ENCODE results near the gene CMC2. TPM values are rescaled to one million over a fixed set of nuclear protein-coding genes. Genes with fewer than 3 reads are reported as not detected.

Gene CMC2
- total RNA-seq, 4 donors from 2014 or later = 29.7 to 78.1 (median 41.9) TPM

DNA sequence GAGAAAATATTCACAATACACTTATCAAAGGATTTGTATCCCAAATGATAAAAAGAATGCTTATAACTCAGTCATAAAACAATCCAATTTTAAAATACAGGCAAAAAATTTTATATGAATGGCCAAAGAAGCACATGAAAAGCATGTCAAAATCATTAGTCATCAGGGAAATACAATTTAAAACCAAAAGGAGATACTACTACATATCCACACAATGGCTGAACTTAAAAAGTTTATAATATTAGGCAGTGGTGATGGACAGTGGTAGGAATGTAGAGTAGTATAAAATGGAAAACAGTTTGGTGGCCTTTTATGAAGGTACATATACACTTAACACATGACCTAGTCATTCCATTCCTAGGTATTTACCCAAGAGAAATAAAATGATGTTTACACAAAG is 12.2 kb downstream of the CMC2 start:
- peaks cover 0 to 9% (median 3%) of the 10 kb centered on the region in 4 donors for H3K4me1 ChIP-seq
- TF ChIP-seq EP300 (IDR thresholded peaks at IDR 0.05) = no peak
- TF ChIP-seq POLR2AphosphoS5 (IDR thresholded peaks at IDR 0.05) = no peak
- TF ChIP-seq, protein P1, sequence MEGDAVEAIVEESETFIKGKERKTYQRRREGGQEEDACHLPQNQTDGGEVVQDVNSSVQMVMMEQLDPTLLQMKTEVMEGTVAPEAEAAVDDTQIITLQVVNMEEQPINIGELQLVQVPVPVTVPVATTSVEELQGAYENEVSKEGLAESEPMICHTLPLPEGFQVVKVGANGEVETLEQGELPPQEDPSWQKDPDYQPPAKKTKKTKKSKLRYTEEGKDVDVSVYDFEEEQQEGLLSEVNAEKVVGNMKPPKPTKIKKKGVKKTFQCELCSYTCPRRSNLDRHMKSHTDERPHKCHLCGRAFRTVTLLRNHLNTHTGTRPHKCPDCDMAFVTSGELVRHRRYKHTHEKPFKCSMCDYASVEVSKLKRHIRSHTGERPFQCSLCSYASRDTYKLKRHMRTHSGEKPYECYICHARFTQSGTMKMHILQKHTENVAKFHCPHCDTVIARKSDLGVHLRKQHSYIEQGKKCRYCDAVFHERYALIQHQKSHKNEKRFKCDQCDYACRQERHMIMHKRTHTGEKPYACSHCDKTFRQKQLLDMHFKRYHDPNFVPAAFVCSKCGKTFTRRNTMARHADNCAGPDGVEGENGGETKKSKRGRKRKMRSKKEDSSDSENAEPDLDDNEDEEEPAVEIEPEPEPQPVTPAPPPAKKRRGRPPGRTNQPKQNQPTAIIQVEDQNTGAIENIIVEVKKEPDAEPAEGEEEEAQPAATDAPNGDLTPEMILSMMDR (IDR thresholded peaks at IDR 0.05) = no peak
- no peak for TF ChIP-seq POLR2A (IDR thresholded peaks at IDR 0.05; ENCODE audit: low read depth)
- peaks cover 0 to 9% (median 0%) of the 10 kb centered on the region in 4 donors for H3K36me3 ChIP-seq
- no peaks in the 10 kb centered on the region for H3K9me3 ChIP-seq
- no peak for DNase-seq (ENCODE audit: extremely low spot score)
- no peaks in the 10 kb centered on the region for H3K27me3 ChIP-seq
- intact Hi-C loops (cut with DNase I) = no loop called here
- no peak overlapping the region for H3K4me3 ChIP-seq
- H3K27ac ChIP-seq (replicated peaks in 1 of 4) = no peak overlapping the region

DNA sequence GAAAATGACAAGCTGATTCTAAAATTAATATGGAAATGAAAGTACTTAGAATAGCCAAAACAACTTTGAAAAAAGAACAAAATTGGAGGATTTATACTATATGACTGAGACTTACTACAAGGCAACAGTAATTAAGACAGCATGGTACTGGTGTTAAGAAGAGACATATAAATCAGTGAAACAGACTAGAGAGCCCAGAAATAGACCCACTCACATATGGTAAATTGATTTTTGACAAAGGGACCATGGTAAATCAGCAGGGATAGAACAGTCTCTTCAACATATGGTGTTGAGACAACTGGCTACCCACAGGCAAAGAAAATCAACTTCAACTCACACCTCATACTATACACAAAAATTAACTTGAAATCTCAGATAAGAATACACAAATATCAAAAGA is 12.9 kb downstream of the CMC2 start:
- intact Hi-C loops (cut with DNase I) = no loop called here
- no peak overlapping the region for H3K27ac ChIP-seq (replicated peaks in 1 of 4)
- H3K36me3 ChIP-seq = peaks cover 0 to 9% (median 0%) of the 10 kb centered on the region in 4 donors
- H3K27me3 ChIP-seq = no peaks in the 10 kb centered on the region
- no peak for DNase-seq (ENCODE audit: extremely low spot score)
- H3K4me1 ChIP-seq = peaks cover 0 to 9% (median 3%) of the 10 kb centered on the region in 4 donors
- no peak overlapping the region for H3K4me3 ChIP-seq
- TF ChIP-seq POLR2A (IDR thresholded peaks at IDR 0.05; ENCODE audit: low read depth) (no peak), POLR2AphosphoS5 (IDR thresholded peaks at IDR 0.05) (no peak), EP300 (IDR thresholded peaks at IDR 0.05) (no peak)
- TF ChIP-seq, protein P1 (IDR thresholded peaks at IDR 0.05) = no peak
- no peaks in the 10 kb centered on the region for H3K9me3 ChIP-seq

DNA sequence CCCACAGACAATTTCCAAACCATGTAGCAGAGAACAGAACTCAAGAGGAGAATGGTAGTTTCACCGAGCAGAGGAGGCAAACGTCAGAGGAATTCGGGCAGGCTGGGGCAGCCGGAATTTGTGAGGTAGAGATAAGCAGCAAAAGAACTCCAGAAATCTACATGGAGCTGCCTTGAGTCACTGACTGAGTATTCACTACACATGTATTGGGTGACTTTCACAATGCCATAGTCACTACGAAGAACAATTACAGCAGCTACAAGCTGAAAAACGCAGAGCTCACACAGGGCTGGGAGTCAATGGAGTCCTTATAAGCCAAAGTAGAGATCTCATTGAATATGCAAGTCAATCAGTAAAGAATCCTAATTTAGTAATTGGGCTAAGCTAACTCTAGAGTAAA is 13.4 kb downstream of the CMC2 start:
- Histone ChIP-seq H3K4me1 (peaks cover 0 to 9% (median 3%) of the 10 kb centered on the region in 4 donors), H3K27ac (replicated peaks in 1 of 4) (no peak overlapping the region), H3K27me3 (no peaks in the 10 kb centered on the region), H3K36me3 (peaks cover 0 to 9% (median 0%) of the 10 kb centered on the region in 4 donors), H3K4me3 (no peak overlapping the region), H3K9me3 (no peaks in the 10 kb centered on the region)
- TF ChIP-seq EP300 (IDR thresholded peaks at IDR 0.05) (no peak), POLR2AphosphoS5 (IDR thresholded peaks at IDR 0.05) (no peak), POLR2A (IDR thresholded peaks at IDR 0.05; ENCODE audit: low read depth) (no peak)
- TF ChIP-seq, protein P1 (IDR thresholded peaks at IDR 0.05) = no peak
- no peak for DNase-seq (ENCODE audit: extremely low spot score)
- intact Hi-C loops (cut with DNase I) = no loop called here
- 62% methylated on average over 6 of the region's 6 CpGs for WGBS

DNA sequence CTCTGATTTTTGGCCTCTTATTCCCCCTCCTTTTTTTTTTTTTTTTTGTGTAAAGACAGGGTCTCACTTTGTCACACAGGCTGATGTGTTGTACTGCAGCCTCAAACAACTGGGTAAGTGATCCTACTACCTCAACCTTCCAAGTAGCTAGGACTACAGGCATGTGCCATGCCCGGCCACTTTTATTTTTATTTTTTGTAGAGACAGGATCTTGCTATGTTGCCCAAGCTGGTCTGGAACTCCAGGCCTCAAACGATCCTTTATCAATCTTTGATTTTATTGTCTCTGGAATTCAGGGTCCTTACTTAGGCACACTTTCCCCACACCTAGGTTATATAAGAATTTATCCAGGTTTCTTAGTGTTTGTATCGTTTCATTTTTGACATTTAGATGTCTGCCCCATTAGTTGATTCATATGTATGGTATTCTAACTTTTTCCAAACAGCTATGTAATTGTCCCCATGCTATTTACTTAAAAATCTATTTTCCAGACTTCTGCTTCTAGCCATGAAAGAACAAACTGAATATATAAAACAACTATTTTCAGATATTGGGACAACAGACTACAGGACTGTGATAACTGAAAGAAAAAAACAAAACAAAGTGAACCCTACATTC is 13.9 kb downstream of the CMC2 start:
- no peak for DNase-seq (ENCODE audit: extremely low spot score)
- H3K27me3 ChIP-seq = no peaks in the 10 kb centered on the region
- intact Hi-C loops (cut with DNase I) = no loop called here
- TF ChIP-seq, protein P1 (IDR thresholded peaks at IDR 0.05) = no peak
- TF ChIP-seq POLR2AphosphoS5 (IDR thresholded peaks at IDR 0.05) (no peak), POLR2A (IDR thresholded peaks at IDR 0.05; ENCODE audit: low read depth) (no peak), EP300 (IDR thresholded peaks at IDR 0.05) (no peak)
- H3K9me3 ChIP-seq = no peaks in the 10 kb centered on the region
- H3K4me3 ChIP-seq = no peak overlapping the region
- H3K4me1 ChIP-seq = peaks cover 0 to 9% (median 3%) of the 10 kb centered on the region in 4 donors
- H3K36me3 ChIP-seq = peaks cover 0 to 9% (median 2%) of the 10 kb centered on the region in 4 donors
- H3K27ac ChIP-seq (replicated peaks in 1 of 4) = no peak overlapping the region
- 52% methylated on average over 3 of the region's 3 CpGs for WGBS

Measured in esophagus muscularis mucosa (tissue), 4 donors.